K562 (cell line): Measurements from ENCODE around the gene ZNF486. TPM values are rescaled to one million over a fixed set of nuclear protein-coding genes. Genes with fewer than 3 reads are reported as not detected.

Experiments
- ATAC-seq: fragments of 200-7000 bp; cut with Tn5 transposase; 3 replicates; pipeline ENCODE4 v1.9.1; 2020; ENCODE audit warnings: moderate library complexity
- BruUV-seq: library from RNA; stranded (reverse); fragments of 400-500 nt; replicated peaks from 2 replicates; lab custom pipeline; 2021; lab: Mats Ljungman, UMichigan
- CTCF ChIA-PET: fragments of 300-600 bp; formaldehyde crosslinking; extraction: SDS; loops from one replicate; lab custom pipeline; 2021; ENCODE audit warnings: low intra/inter-chr PET ratio; lab: Yijun Ruan, JAX
- POLR2A ChIA-PET: fragments of 300-600, 350-650 bp; sonication (Branson Sonifier 250); formaldehyde crosslinking; extraction: SDS; loops from one replicate; lab custom pipeline; 2021; ENCODE audit warnings: antibody characterized with exemption, inconsistent platforms; lab: Yijun Ruan, JAX
- DNase-seq, 4 experiments: peaks; one replicate each; pipeline versions ENCODE4 v3.0.0 to v3.0.0-alpha.2; 2011 to 2018; ENCODE audit warnings: low spot score in 3 of 4, mixed read lengths in 3 of 4; ENCODE audit errors: extremely low read depth in 1 of 4
- FAIRE-seq: peaks from 2 replicates; lab custom pipeline; 2011; peaks lifted over from hg19 to GRCh38; lab: Jason Lieb, UNC
- H2AFZ ChIP-seq: 2 replicates; pipeline ENCODE4 v1.6.0; 2011; ENCODE audit warnings: low read depth, low read length, control low read depth, inconsistent platforms
- H3K27ac ChIP-seq: fragments of 200-600 bp; 3 replicates; pipeline ENCODE4 v1.8.0; 2011; ENCODE audit warnings: low read depth, mild to moderate bottlenecking, control low read depth, inconsistent platforms, low read length, moderate library complexity, mixed read lengths; ENCODE audit errors: extremely low read depth
- H3K27me3 ChIP-seq, 2 experiments: fragments of 300-600 bp in 1 of 2; 2 replicates in 1 of 2; 3 replicates in 1 of 2; pipeline versions ENCODE4 v1.6.0 to v1.8.0; 2011; ENCODE audit warnings: inconsistent platforms in 2 of 2, low read length in 2 of 2, mild to moderate bottlenecking in 1 of 2, mixed read lengths in 1 of 2, moderate library complexity in 1 of 2; ENCODE audit not compliant: control insufficient read depth in 2 of 2, insufficient read depth in 2 of 2
- H3K36me3 ChIP-seq: fragments of 300-600 bp; 3 replicates; pipeline ENCODE4 v1.8.0; 2011; ENCODE audit warnings: mild to moderate bottlenecking, low read length, inconsistent platforms; ENCODE audit not compliant: control insufficient read depth, insufficient read depth
- H3K4me1 ChIP-seq, 2 experiments: fragments of 200-600 bp in 1 of 2; replicated peaks in 1 of 2; 2 replicates in 1 of 2; 3 replicates in 1 of 2; pipeline versions ENCODE4 v1.5.1 to v1.8.0; 2011; ENCODE audit warnings: inconsistent platforms in 2 of 2, low read length in 2 of 2, mild to moderate bottlenecking in 1 of 2, mixed read lengths in 1 of 2, moderate library complexity in 1 of 2; ENCODE audit not compliant: control insufficient read depth in 2 of 2, insufficient read depth in 2 of 2
- H3K4me2 ChIP-seq: 2 replicates; pipeline ENCODE4 v1.6.1; 2011; ENCODE audit warnings: low read length, control low read depth, inconsistent platforms, mixed read lengths; ENCODE audit not compliant: insufficient read depth
- H3K4me3 ChIP-seq: fragments of 200-600 bp; sonication (generic), shearing (Covaris generic); 2 replicates; pipeline ENCODE4 v1.5.1; 2016; ENCODE audit warnings: control low read depth, inconsistent platforms
- H3K79me2 ChIP-seq: fragments of 200-600 bp; 3 replicates; pipeline ENCODE4 v1.8.0; 2011; ENCODE audit warnings: low read length, inconsistent platforms; ENCODE audit not compliant: control insufficient read depth, insufficient read depth
- H3K9ac ChIP-seq, 2 experiments: 2 replicates each; pipeline versions ENCODE4 v1.6.0 to v1.6.1; 2011; ENCODE audit warnings: low read depth in 2 of 2, low read length in 2 of 2, control low read depth in 1 of 2, inconsistent platforms in 1 of 2, mild to moderate bottlenecking in 1 of 2, mixed read lengths in 1 of 2; ENCODE audit not compliant: insufficient read depth in 1 of 2
- H3K9me1 ChIP-seq: one replicate; pipeline ENCODE4 v1.6.0; 2011; ENCODE audit warnings: inconsistent platforms, mild to moderate bottlenecking, low read length, moderate library complexity; ENCODE audit not compliant: control insufficient read depth, insufficient read depth
- H3K9me3 ChIP-seq: replicated peaks from 2 replicates; pipeline ENCODE4 v1.5.1; 2011; ENCODE audit warnings: low read depth, low read length, inconsistent platforms; ENCODE audit not compliant: control insufficient read depth, insufficient read depth
- H4K20me1 ChIP-seq: replicated peaks from 2 replicates; pipeline ENCODE4 v1.6.1; 2011; ENCODE audit warnings: low read length, inconsistent platforms, mixed read lengths; ENCODE audit not compliant: control insufficient read depth, insufficient read depth
- ARID4B ChIP-seq: sonication (generic); formaldehyde crosslinking; IDR thresholded peaks from 2 replicates; pipeline ENCODE4 v1.8.0; 2022; ENCODE audit warnings: mild to moderate bottlenecking, missing genetic modification reagents
- EZH2 ChIP-seq: IDR thresholded peaks from 2 replicates; pipeline ENCODE4 v1.6.1; 2012; ENCODE audit warnings: low read depth, mild to moderate bottlenecking, inconsistent platforms, low read length, borderline replicate concordance
- HNRNPL ChIP-seq: fragments of 200-400 bp; formaldehyde crosslinking; IDR thresholded peaks from 2 replicates; pipeline ENCODE4 v1.6.1; 2017; ENCODE audit warnings: low read depth, mild to moderate bottlenecking, low read length
- MAFF ChIP-seq: IDR thresholded peaks from 2 replicates; pipeline ENCODE4 v1.6.1; 2012; ENCODE audit warnings: low read length, improper control_type of control experiment
- PKNOX1 ChIP-seq: fragments of 450-650 bp; IDR thresholded peaks from 2 replicates; pipeline ENCODE4 v1.6.1; 2016
- TAF15 ChIP-seq: fragments of 200-400 bp; formaldehyde crosslinking; IDR thresholded peaks from 2 replicates; pipeline ENCODE4 v1.6.1; 2017; ENCODE audit warnings: mild to moderate bottlenecking, low read depth, low read length, moderate library complexity
- XRCC5 ChIP-seq: fragments of 200-400 bp; formaldehyde crosslinking; IDR thresholded peaks from 2 replicates; pipeline ENCODE4 v1.6.1; 2017; ENCODE audit warnings: low read depth, mild to moderate bottlenecking, low read length
- ZFP30 ChIP-seq: fragments of 250-450 bp; sonication (Bioruptor Pico); IDR thresholded peaks from 2 replicates; pipeline ENCODE4 v1.8.0; 2022; ENCODE audit warnings: moderate library complexity, mild to moderate bottlenecking, inconsistent platforms, borderline replicate concordance
- ZNF224 ChIP-seq: sonication (generic); formaldehyde crosslinking; IDR thresholded peaks from 2 replicates; pipeline ENCODE4 v1.8.0; 2022; ENCODE audit warnings: mild to moderate bottlenecking, missing genetic modification reagents
- ZNF253 ChIP-seq: fragments of 250-450 bp; sonication (Bioruptor Pico); conservative IDR thresholded peaks from 2 replicates; pipeline ENCODE4 v1.6.1; 2021; ENCODE audit warnings: mild to moderate bottlenecking
- in situ Hi-C: fragments of 300-500 bp; cut with MboI; formaldehyde crosslinking; loops from 4 replicates; pipeline ENCODE4 v1.15.0; 2018; ENCODE audit warnings: inconsistent platforms, mixed read lengths
- intact Hi-C: fragments of 100-400 bp; cut with micrococcal nuclease; formaldehyde crosslinking; loops from 2 replicates; pipeline ENCODE4 v1.14.2; 2022
- polyA plus RNA-seq, 8 experiments: library from polyadenylated mRNA; depleted of rRNA in 4 of 8; stranded (reverse) in 5 of 8; unstranded in 3 of 8; fragments of >200 nt; fragmentation: Nextera tagmentation in 2 of 8; fragmentation: Illumina TruSeq in 1 of 8; extraction: Ambion mirVana in 2 of 8; extraction: Trizol in 1 of 8; gene quantifications; 2 replicates each; pipeline versions ENCODE4 v1.2.1 to v1.2.3, GENCODE V29; 2011 to 2014; ENCODE audit warnings: inconsistent platforms in 1 of 8, missing spikeins in 1 of 8
- total RNA-seq, 7 experiments: library from RNA; depleted of rRNA in 6 of 7; stranded (reverse); fragments of >200 nt in 6 of 7; fragmentation: Illumina TruSeq in 2 of 7; extraction: Trizol in 2 of 7; gene quantifications; 2 replicates each; pipeline versions ENCODE4 v1.2.1 to v1.2.3, GENCODE V29; 2011 to 2021; ENCODE audit warnings: low replicate concordance in 1 of 7

ZNF486 gene
- total and polyA plus RNA-seq, 9 of the 15 experiments (the other 6 are each of a cell fraction or from before 2014, with no cell fraction given) = 0.39 to 1.6 (median 1.2) TPM

DNA sequence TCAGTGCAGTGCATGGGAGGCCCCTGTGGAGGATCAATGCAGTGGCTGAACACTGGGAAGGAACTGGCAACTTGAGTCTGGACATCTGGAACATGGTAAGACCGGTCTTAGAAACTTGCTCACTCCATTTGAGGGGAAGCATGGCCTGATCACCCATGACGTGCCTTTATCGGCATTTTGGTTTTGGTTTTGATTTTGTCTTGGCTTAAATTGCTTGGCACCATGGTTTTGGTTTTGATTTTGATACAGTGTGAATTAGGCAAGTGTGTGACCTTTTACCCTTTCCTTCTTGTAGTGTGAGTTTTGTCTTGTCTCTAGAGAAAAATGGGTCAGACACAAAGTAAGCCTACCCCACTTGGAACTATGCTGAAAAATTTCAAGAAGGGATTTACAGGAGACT, 77.3 kb downstream of the ZNF486 start (continued):
- TF ChIP-seq ZNF224 = no peak
- no peak for TF ChIP-seq MAFF
- TF ChIP-seq HNRNPL = no peak
- TF ChIP-seq ZNF253 = no peak
- no peak for TF ChIP-seq XRCC5
- TF ChIP-seq ARID4B (CRISPR knock-in tag) = no peak

DNA sequence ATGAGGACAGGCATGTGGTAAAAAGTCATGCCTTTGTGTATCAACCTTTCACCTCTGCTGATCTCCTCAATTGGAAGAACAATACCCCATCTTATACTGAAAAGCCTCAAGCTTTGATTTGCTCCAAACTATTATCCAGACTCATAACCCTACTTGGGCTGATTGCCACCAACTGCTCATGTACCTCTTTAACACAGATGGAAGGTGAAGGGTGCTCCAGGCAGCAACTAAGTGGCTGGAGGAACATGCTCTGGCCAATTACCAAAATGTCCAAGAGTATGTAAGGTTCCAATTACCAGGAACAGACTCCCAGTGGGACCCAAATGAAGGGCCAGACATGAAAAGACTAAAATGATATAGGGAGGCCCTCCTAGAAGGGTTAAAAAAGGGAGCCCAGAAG, 78.3 kb downstream of the ZNF486 start:
- H3K9ac ChIP-seq = no peak overlapping the region
- in situ Hi-C loops (no loop called here), intact Hi-C loops (no loop called here)
- DNase-seq (no peak), FAIRE-seq (no peak), ATAC-seq (no peak)
- H3K4me1 ChIP-seq = no peaks in the 10 kb centered on the region
- POLR2A ChIA-PET = interaction anchor here (0.7 kb wide), 1 partner anchor 21 kb away, joined by 3 read pairs; no protein-coding TSS in a partner anchor
- H3K9me1 ChIP-seq = no peaks in the 10 kb centered on the region
- H3K4me2 ChIP-seq = no peak overlapping the region
- H3K9me3 ChIP-seq = peaks cover 3% of the 10 kb centered on the region; the same call in 1 of the 2 replicates
- CTCF ChIA-PET = no interaction called here
- BruUV-seq = no TSS peak
- H3K4me3 ChIP-seq = no peak overlapping the region
- H3K79me2 ChIP-seq = no peaks in the 10 kb centered on the region
- H3K36me3 ChIP-seq = no peaks in the 10 kb centered on the region
- H3K27ac ChIP-seq = no peak overlapping the region
- H4K20me1 ChIP-seq = no peaks in the 10 kb centered on the region
- no peaks in the 10 kb centered on the region for H3K27me3 ChIP-seq
- H2AFZ ChIP-seq = no peak overlapping the region
- TF ChIP-seq PKNOX1 = no peak
- no peak for TF ChIP-seq TAF15
- TF ChIP-seq ZFP30 (CRISPR knock-in tag) = no peak
- TF ChIP-seq EZH2 = no peak
